Hematopoietic multipotent progenitor cell treated with erythropoietin and hydrocortisone succinate and interleukin-3 and kit ligand, for 6 days (in vitro differentiated cells): ENCODE data around the gene TASL.
"Not testable (repeated sequence)": the region's sequence is repeated elsewhere in the genome, so short reads cannot be mapped to it uniquely, and the experiment has no call there.

Experiments
- DNase-seq: peaks from one replicate; pipeline ENCODE4 v3.0.0-alpha.2; 2015

Gene TASL, protein sequence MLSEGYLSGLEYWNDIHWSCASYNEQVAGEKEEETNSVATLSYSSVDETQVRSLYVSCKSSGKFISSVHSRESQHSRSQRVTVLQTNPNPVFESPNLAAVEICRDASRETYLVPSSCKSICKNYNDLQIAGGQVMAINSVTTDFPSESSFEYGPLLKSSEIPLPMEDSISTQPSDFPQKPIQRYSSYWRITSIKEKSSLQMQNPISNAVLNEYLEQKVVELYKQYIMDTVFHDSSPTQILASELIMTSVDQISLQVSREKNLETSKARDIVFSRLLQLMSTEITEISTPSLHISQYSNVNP

DNA sequence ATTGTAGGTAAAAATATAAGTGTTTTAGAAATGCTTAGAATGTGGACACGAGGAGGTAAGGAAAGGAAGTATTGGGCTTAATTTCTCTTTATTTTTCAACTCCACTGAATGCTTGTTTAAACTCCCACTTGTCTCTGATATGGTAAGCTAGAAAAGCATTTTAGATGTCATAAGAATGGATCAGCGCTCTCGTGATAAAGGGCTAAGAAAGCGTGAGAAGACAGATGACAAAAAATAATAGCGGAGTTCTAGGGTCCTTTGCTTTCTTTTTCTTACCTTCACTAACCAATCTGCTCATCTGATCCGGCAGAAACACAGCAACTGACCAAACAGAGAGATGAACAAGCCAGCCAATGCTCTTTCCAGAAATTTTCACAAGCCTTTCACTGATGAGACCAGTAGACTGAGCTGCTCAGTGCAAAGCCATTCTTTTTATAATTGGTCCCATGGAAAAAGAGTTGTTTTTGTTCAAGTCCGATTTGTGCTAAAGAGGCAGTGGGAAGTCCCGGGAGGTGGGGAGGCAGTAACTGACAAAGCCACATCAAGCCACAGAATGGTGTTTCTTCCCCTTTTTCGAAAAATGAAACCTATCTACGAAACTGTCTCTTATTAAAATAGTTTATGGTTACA, at the start of gene TASL:
Gene TASL (minus strand): TSS at position 405 of the 630 bp plus-strand sequence. CDS start 17,411 bp downstream, outside the sequence.
- peak; percentile 67 for DNase-seq

DNA sequence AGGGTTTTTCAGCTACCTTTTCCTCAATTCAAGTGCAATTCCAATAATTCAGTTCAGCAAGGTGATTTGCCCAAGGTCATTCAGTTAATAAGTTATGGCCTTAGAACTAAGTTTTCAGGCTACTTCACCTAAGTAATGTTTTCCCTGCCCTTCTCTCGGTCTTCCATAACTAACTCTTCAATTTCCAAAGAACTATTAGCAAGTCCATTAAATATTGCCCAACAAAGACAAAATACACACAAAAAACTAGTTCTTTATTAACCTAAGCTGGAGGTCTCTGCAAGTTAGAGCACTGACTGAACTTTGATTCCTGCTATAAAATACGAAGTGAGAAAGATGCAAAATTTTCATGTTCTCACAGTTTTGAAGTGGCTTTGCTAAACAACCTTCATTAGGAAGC, 48.8 kb upstream of the TASL start:
- DNase-seq = no peak

DNA sequence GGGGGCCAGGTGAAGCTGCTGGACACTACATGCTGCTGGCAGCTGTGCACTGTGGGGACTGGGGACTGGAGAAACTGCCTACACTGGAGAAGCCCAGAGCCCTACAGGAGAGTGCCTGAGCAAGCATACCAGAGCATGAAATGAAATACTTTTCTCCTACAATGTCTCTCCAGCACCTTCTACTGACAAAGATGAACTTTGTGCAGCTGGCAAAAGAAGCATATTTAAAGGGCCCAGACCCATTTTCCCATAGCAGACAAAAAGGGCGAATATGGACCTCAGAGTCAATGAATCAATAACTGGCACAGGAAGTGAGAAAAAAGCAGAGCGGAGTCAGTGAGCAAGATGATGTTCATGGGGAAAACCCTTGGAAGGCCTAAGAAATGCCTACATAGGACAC, 44.8 kb upstream of the TASL start:
- DNase-seq = no peak

DNA sequence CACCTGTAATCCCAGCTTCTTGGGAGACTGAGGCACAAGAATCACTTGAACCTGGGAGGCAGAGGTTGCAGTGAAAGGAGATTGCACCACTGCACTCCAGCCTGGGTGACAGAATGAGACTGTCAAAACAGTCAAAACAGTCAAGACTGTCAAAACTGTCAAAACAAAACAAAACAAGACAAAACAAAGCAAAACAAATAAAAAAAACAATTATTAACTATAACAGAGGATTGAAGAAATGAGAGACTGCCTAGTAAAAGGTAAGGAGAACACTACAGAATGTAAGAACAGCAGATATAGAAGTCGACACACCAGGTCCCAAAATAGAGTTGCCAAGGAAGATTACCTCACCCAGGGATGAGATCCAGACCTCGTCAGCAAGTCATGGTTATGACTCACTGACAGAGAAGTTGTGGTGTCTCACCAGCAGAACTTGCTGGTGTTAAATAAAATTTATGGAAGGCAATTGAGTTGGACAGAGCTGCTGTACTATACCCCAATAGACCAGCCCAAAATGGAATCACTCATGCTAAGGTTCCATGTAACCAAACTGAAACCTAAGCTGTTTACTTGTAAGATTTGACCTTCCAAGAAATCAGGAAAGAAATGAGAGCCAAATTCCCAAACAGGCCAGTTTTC, 43.5 kb upstream of the TASL start:
- no peak for DNase-seq

DNA sequence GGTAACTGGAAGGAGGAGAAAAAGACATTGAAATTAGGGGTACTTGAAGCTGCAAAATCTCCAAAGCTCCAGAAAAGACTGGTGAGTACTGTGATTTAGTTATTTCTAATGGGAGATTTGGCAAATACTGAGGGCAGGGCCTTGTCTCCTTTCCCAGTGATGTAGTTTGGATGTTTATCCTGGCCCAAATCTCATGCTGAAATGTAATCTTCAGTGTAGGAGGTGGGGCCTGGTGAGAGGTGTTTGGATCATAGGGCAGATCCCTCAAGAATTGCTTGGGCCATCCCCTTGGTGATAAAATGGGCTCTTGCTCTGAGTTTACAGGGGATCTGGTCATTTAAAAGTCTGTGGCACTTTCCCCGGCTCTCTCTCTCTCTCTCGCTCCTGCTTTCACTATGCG, 42.6 kb upstream of the TASL start:
- no peak for DNase-seq

DNA sequence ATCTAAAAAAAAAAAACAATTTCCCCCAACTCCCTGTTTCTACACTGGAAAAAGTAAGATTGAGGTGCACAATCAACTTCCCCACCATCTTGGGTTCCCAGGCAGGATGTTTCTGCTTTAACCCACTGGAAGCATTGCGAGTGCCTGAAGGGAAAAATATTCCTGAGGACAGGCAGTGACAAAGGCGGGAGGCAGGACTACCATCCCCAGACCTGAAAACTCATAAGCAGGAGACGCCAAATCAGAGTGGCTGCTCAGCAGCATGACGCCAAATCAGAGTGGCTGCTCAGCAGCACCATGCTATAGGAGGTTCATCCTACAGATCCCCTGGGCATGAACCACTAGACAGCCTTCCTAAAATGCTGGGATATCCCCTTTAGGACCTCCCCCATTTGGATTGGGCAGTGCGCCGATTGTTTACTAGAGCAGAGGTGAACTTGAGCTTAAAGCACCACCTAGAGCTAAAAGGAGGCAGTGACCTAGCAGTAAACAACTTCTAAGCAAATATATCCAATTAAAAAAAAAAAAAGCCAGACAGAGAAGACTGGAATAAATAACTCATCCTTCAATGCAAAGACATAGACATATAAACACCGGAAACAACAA, 40.7 kb upstream of the TASL start:
- DNase-seq = no peak

DNA sequence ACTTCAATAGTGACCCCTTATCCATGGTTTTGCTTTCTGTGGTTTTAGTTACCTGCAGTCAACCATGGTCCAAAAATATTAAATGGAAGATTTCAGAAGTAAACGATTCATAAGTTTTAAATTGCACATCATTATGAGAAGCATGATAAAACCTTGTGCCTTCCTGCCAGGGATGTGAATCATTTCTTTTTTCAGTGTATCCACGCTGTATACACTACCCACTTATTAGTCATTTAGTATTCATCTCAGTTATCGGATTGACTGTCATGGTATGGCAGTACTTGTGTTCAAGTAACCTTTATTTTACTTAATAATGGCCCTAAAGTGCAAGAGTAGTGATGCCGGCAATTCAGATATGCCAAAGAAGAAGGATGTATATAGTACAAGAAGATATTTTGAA, 37.7 kb upstream of the TASL start:
- DNase-seq = no peak

DNA sequence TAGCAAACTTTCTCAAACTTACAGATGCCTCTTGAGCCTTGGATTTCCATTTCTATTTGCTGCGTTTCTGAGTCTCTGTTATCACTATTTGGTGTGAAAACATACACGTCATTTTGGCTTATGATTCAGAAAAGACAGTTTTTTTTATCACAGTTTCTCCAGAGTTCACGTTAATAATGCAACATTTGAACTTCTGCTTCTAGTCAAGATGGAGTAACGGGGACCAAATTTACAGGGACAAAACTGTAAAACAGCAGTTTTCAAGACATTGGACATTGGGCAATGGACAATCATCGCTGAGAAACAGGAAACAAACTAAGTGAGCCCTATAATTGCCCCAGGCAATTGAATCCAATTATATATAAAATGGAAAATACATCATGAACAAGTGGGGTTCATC, 36.2 kb upstream of the TASL start:
- DNase-seq = peak; percentile 38

DNA sequence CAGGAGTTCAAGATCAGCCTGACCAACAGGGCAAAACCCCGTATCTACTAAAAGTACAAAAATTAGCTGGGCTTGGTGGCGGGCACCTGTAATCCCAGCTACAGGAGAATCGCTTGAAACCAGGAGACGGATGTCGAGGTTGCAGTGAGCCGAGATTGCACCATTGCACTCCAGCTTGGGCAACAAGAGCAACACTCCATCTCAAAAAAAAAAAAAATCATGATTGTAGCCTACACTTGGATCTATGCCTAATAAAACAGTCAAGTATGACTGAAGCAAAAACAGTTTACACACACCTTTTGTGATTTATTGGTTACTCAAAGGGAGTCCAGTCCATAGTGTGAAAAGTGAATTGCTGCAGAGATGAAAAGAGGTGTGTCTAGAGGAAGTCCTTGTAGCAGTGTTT, 34.7 kb upstream of the TASL start:
- no peak for DNase-seq

DNA sequence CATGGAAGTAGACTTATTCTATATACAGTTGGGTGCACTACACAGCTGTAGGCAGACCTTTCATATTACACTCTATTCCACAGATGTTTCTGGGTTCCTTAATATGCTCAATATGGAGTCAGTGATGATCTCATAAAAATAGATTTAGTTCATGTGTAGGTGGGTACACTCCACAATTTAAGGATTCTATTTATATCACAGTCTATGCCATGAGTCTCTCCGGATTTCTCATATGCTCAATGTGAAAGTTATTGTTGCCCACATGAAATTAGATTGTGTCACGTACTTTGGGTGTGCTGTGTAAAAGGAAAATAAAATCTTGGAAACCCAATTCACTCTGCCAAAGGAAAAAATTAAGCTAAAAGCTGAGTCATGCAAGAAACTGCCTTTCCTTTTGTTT, 32.5 kb upstream of the TASL start:
- DNase-seq = no peak

DNA sequence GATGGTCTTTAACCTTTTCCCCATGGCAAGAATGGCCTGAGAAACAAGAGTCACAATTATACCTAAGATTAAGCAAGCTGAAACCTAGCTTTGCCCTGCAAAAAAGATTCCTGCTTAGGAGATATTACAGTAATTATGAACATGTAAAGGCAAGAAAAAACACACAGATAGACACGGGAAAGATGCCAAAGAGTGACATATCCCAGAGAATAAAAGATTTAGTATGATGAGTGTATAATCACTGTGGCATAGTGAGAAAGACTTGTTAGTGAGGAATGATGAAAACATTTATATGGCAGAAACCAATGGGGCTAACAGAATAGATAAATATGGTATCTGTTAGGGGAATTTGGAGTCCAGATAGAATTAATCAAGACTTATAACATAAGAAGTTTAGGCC, 29.6 kb upstream of the TASL start:
- no peak for DNase-seq

DNA sequence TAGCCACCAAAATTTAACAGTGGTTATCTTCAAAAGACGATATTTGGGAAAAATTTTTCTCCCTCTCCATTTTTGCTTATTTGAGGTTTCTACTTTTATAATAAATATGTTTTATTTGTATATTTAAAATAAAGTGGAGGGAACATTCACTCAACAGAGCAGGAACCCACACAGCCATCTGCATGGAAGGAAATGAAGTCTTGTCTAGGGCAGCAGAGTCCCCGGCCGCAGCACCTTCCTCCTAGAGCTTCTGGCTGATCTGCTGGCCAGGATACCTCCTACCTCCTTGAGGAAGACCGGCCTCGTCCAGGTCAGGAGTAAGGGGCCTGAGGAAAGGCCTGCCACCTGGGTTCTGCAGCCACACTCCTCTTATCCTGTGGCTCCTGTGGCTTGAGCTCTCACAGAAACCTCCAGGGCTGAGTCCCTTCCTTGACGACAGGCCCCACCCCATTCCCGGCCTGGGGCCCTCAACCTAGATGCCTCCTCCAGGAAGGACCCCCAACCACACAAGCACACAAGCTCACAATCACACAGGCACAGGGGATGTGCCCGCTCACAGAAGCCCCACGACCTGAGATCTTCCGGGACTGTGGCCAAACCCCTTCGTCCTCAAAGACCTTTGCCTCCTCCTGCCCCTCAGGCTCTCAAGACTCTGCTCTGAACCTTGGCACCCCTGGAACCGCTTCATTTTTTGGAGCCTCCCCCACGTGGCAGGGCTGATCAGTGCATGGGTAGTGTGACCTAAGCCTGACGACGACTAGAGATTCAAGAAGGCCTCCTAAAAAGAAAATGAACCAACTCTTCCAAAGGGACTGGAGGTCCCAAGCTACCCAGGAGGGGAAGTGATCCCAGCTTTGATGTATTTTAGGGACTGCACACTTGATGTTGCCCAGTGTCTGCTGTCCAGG, 23.0 kb upstream of the TASL start:
- DNase-seq = not testable (repeated sequence)

DNA sequence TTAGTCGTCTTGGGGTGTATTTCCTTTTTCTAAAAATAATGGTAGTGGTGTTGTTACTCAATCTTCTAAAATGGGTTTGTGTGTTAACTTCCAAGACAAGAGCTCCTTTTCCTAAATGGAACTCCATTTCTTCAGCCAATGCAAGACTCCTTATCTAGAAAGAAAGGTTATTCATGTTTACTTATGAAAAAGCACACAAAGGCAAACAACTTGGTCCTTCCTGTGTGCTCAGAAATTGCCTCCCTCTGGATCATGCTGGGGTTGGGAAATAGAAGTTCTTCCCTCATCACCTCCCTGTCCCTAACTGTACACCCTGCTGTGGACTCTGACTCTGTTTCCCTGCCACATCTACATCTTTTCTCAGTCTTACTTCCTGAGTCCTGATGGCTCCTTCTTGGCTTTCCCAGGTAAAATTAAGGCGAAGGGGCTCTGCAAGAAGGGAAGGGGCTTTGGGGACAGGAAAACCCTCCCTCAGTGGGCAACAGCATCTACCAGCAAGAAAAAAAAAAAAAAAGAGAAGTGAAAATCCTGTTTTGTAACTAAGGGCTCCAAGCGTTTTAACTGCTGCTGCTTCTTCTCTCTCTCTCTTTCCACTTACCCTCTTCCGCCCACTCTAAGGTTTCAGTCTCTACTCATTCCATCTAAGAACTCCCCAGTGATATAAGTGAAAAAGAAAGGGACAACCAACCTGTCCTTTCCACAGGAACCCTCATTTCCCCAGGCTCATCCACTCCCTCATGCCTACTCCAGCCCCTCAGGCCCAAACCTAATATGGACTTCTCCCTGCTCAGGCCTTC, 19.8 kb upstream of the TASL start:
- no peak for DNase-seq

DNA sequence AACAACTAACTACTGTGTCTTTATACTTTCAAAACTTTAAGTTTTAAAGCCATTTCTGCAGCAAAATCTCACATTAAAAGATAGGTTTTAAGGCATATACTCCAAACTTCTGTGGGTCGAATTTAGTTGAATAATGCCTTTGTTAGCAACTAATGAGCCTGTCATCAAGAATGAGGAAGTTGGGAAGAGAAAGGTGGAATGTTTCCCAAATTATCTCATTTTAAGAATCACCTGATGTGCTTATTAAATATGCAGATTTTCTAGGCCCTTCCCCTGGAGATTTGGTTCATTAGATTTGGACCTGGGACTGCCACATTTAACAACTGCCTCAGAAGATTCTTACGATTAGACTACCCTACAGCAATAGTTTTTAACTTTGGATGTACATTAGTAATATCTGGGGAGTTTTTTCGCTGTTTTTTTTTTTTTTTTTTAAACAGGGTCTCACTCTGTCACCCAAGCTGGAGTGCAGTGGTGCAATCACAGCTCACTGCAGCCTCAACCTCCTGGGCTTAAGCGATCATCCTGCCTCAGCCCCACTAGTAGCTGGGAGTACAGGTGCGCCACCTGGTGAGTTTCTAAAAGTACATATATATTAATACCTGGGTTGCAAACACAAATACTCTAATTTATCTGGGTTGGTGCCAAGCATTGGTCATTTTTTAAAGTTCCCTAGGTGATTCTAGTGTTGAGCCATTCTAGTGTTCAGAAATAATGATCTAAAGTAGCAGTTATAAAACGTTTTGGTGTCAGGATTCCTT, 16.1 kb upstream of the TASL start:
- no peak for DNase-seq

DNA sequence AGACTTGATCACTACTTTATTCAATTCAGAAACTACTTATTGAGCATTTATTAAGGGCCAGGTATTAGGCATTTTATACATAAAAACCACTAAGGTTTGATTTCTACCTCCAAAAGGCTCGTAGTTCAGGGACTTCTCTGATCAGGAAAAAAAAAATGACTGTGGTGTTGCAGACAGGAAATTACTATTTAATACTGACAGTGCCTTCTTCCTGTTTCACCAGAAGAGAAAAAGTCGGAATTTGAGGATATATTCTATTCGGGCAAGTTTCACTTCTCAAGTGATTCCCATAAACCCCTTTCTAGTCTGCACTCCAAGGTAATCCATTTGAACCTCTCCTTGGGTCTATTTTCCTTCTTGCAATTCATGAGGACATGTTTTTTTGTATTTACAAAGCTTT, 15.3 kb upstream of the TASL start:
- no peak for DNase-seq

DNA sequence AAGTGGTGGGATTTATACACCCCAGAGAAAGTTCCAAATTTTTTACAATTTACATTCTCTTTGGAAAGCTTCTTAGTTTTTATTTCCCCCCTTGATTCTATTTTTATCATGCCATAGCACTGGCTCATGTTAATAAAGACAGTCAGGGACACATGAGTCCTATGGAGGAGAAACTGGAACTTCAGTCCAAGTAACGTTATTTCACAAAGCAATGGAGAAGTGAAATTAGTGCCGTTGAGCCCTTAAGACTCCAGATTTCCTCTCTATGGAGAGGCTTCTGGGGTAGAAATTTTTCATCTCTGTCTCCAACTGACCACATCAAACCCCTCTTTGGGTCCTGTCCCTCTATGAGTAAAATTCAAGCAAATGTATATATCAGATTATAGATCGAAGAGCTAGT, 12.8 kb upstream of the TASL start:
- DNase-seq = no peak

DNA sequence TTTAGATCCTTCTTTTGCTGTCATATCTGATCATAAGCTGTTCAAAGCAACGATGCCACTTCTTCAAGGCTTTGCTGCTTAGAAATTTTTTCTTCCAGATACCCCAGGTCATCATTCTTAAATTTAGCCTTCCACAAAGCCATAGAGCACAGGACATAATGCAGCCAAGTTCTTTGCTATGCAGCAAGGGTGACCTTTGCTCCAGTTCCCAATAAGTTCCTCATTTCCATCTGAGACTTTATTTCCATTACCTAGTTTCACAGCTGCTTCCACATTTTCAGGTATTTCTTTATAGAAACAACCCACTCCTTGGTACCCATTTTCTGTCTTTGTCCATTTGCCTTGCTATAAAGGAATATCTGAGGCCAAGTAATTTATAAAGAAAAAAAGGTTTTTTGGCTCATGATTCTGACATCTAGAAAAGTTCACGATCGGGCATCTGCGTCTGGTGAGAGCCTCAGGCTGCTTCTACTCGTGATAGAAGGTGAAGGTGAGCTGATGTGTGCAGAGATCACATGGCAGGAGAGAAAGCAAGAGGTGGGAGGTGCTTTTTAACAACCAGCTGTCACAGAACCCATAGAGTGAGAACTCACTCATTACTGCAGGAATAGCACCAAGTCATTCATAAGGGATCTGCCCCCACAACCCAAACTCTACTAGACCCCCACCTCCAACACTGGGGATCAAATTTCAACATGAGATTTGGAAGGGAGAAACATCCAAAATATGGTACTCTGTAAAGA, 11.8 kb upstream of the TASL start:
- no peak for DNase-seq

DNA sequence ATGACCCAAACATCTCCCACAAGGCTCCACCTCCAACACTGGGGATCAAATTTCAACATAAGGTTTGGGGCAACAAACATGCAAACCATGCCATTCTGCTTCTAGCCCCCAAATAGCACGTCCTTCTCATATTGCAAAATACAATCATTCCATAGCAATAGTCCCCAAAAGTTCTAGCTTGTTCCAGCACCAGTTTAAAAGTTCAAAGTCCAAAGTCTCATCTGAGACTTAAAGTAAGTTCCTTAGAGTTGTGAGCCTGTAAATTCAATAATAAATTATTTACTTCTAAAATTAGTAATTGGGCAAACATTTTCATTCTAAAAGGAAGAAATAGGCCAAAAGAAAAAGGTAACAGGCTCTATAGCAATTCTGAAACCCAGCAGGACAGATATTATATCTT, 8.9 kb upstream of the TASL start:
- no peak for DNase-seq

DNA sequence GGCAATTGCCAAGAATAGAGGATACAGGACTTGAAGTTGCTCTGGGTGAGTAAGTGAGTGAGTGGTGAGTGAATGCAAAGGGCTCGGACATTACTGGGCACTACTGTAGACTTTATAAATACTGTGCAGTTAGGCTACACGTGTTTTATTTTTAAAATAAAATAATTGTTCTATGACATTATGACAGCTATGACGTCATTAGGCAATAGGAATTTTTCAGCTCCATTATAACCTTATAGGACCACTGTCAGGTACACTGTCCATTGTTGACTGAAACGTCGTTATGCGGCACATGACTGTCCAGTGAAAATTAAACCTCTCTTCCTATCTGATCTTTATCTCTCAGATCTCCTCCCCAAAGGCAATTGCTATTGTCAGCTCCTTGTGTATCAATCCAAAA, 5.1 kb upstream of the TASL start:
- DNase-seq = no peak

DNA sequence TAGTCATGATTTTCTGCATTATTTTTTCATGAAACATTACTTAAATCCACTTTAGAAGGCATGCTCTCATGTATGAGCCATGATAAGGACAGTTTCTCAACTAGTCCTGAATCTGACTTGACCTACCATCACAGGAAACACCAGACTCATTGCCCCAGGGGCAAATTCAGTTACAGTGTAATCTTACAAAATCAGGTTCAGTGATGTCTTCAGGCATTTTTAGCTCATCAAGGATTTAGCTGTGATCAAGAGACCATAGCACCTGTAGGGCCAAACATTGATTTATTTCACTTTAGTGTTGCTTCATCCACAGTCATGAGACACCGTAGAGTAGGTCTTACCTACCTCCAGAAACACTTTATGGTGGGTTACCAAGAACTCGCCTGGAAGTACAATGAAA, 3.1 kb upstream of the TASL start:
- DNase-seq = no peak

DNA sequence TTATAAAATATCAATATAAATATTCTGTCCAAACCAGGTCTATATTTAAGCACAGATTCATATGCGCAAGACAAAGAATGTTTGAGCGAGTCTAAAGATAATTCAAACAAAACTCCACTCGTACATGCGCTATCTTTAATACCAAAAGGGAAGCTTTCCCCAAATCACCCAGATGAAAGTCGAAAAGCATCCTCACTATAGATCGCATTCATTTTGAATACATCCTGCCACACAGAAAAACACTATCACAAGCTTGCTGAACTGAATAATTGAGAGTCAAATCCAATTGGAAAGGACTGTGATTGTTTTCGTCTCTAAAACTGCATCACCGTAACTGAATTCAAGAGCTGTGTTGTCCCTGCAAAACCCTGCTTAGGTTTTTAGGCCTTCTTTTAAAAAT, 685 bp downstream of the TASL start:
- DNase-seq = peak; percentile 13
